ENCODE results near the gene MAGI1. TPM values are rescaled to one million over a fixed set of nuclear protein-coding genes. Genes with fewer than 3 reads are reported as not detected.
A peak's percentile ranks its signal among the peaks of the same experiment; 100 is the strongest.
"Not testable (repeated sequence)": the region's sequence is repeated elsewhere in the genome, so short reads cannot be mapped to it uniquely, and the experiment has no call there.

Gene MAGI1
- total RNA-seq, 1 donor from 2014 or later: 45.3 TPM

- DNase-seq: no peak
Measured at GRCh38 chr3:65584913-65585312, 453.8 kb downstream of the MAGI1 start.

GRCh38 chr3:65584002-65584401, 454.7 kb downstream of the MAGI1 start:
- DNase-seq: no peak

- no peak for DNase-seq
Measured at GRCh38 chr3:65583188-65583587, 455.5 kb downstream of the MAGI1 start.

- no peak for DNase-seq
Measured at GRCh38 chr3:65582012-65582717, 456.6 kb downstream of the MAGI1 start.

- no peak for DNase-seq
Measured at GRCh38 chr3:65581313-65581712, 457.4 kb downstream of the MAGI1 start.

GRCh38 chr3:65578861-65579260, 459.9 kb downstream of the MAGI1 start:
- no peak for DNase-seq

- DNase-seq: no peak
Measured at GRCh38 chr3:65577843-65578430, 460.8 kb downstream of the MAGI1 start.

GRCh38 chr3:65576966-65577365, 461.8 kb downstream of the MAGI1 start:
- DNase-seq: no peak

- DNase-seq: no peak
Measured at GRCh38 chr3:65576228-65576627, 462.5 kb downstream of the MAGI1 start.

GRCh38 chr3:65575376-65575840, 463.3 kb downstream of the MAGI1 start:
- no peak for DNase-seq

GRCh38 chr3:65573548-65574116, 465.1 kb downstream of the MAGI1 start:
- DNase-seq: no peak

- DNase-seq: no peak
Measured at GRCh38 chr3:65572175-65572777, 466.4 kb downstream of the MAGI1 start.

- no peak for DNase-seq
Measured at GRCh38 chr3:65569845-65570405, 468.8 kb downstream of the MAGI1 start.

- no peak for DNase-seq
Measured at GRCh38 chr3:65569129-65569528, 469.6 kb downstream of the MAGI1 start.

- no peak for DNase-seq
Measured at GRCh38 chr3:65568497-65568896, 470.2 kb downstream of the MAGI1 start.

GRCh38 chr3:65565744-65566143, 473.0 kb downstream of the MAGI1 start:
- not testable (repeated sequence) for DNase-seq

GRCh38 chr3:65564483-65564882, 474.2 kb downstream of the MAGI1 start:
- no peak for DNase-seq

- no peak for DNase-seq
Measured at GRCh38 chr3:65563861-65564260, 474.9 kb downstream of the MAGI1 start.

GRCh38 chr3:65562447-65562846, 476.3 kb downstream of the MAGI1 start:
- DNase-seq: no peak

- DNase-seq: no peak
Measured at GRCh38 chr3:65561617-65562016, 477.1 kb downstream of the MAGI1 start.

- DNase-seq: no peak
Measured at GRCh38 chr3:65560901-65561300, 477.8 kb downstream of the MAGI1 start.

GRCh38 chr3:65560133-65560532, 478.6 kb downstream of the MAGI1 start:
- DNase-seq: peak; percentile 11

- no peak for DNase-seq
Measured at GRCh38 chr3:65559643-65560042, 479.1 kb downstream of the MAGI1 start.

All from skin of body (tissue), 2 donors.